IMR-90 (cell line): ENCODE data around the gene CPEB1. TPM values are rescaled to one million over a fixed set of nuclear protein-coding genes. Genes with fewer than 3 reads are reported as not detected.
"Not testable (repeated sequence)": the region's sequence is repeated elsewhere in the genome, so short reads cannot be mapped to it uniquely, and the experiment has no call there.

ENCODE experiments used
- ATAC-seq: fragments of 200-7000 bp; cut with Tn5 transposase; 2 replicates; pipeline ENCODE4 v1.9.1; 2020; ENCODE audit warnings: low read depth, mild to moderate bottlenecking, moderate library complexity
- BruUV-seq: library from RNA; stranded (reverse); fragments of 400-500 nt; replicated peaks from 2 replicates; lab custom pipeline; 2021; lab: Mats Ljungman, UMichigan
- CTCF ChIA-PET: fragments of 300-600 bp; formaldehyde crosslinking; extraction: SDS; loops from one replicate; lab custom pipeline; 2021; ENCODE audit warnings: antibody characterized with exemption; lab: Yijun Ruan, JAX
- POLR2A ChIA-PET: fragments of 300-600 bp; sonication (Branson Sonifier 250); formaldehyde crosslinking; loops from one replicate; lab custom pipeline; 2022; ENCODE audit warnings: antibody characterized with exemption; ENCODE audit not compliant: unreplicated experiment; lab: Charles Lee
- DNase-seq: peaks from one replicate; pipeline ENCODE4 v3.0.0; 2013
- H2AFZ ChIP-seq: replicated peaks from 2 replicates; pipeline ENCODE3; 2013; ENCODE audit warnings: low read length, mild to moderate bottlenecking; ENCODE audit not compliant: poor library complexity
- H2AK5ac ChIP-seq: 2 replicates; pipeline ENCODE4 v1.6.1; 2013; ENCODE audit warnings: low read depth, low read length, inconsistent platforms
- H2AK9ac ChIP-seq: replicated peaks from 2 replicates; pipeline ENCODE3; 2013; ENCODE audit warnings: mild to moderate bottlenecking, low read depth, low read length, moderate library complexity; ENCODE audit not compliant: poor library complexity
- H2BK120ac ChIP-seq: 2 replicates; pipeline ENCODE4 v1.6.1; 2013; ENCODE audit warnings: low read depth, low read length, inconsistent platforms
- H2BK15ac ChIP-seq: 3 replicates; pipeline ENCODE4 v1.6.1; 2013; ENCODE audit warnings: low read depth, low read length, inconsistent platforms
- H2BK20ac ChIP-seq: 2 replicates; pipeline ENCODE4 v1.6.1; 2013; ENCODE audit warnings: low read depth, mild to moderate bottlenecking, inconsistent platforms, low read length, moderate library complexity
- H2BK5ac ChIP-seq: 2 replicates; pipeline ENCODE4 v1.6.1; 2013; ENCODE audit warnings: mild to moderate bottlenecking, low read depth, low read length, inconsistent platforms; ENCODE audit not compliant: poor library complexity, severe bottlenecking
- H3K14ac ChIP-seq: replicated peaks from 2 replicates; pipeline ENCODE4 v1.6.1; 2013; ENCODE audit warnings: low read depth, low read length, inconsistent platforms
- H3K18ac ChIP-seq: 2 replicates; pipeline ENCODE4 v1.6.1; 2013; ENCODE audit warnings: low read depth, low read length, control low read depth
- H3K23ac ChIP-seq: 2 replicates; pipeline ENCODE4 v1.6.1; 2013; ENCODE audit warnings: low read depth, low read length, inconsistent platforms
- H3K27ac ChIP-seq: 2 replicates; pipeline ENCODE4 v1.5.1; 2013; ENCODE audit warnings: mild to moderate bottlenecking, control low read depth, low read length; ENCODE audit not compliant: insufficient read depth
- H3K27me3 ChIP-seq: 2 replicates; pipeline ENCODE4 v1.6.1; 2013; ENCODE audit warnings: low read length; ENCODE audit not compliant: control insufficient read depth, insufficient read depth
- H3K36me3 ChIP-seq: 2 replicates; pipeline ENCODE4 v1.6.1; 2013; ENCODE audit warnings: low read length, mixed read lengths; ENCODE audit not compliant: control insufficient read depth, insufficient read depth
- H3K4ac ChIP-seq: 2 replicates; pipeline ENCODE4 v1.6.1; 2013; ENCODE audit warnings: low read depth, low read length, inconsistent platforms
- H3K4me1 ChIP-seq: 2 replicates; pipeline ENCODE4 v1.6.1; 2013; ENCODE audit warnings: low read length, mixed read lengths; ENCODE audit not compliant: control insufficient read depth, insufficient read depth
- H3K4me2 ChIP-seq: 2 replicates; pipeline ENCODE4 v1.6.1; 2013; ENCODE audit warnings: low read depth, mild to moderate bottlenecking, control low read depth, low read length, moderate library complexity
- H3K4me3 ChIP-seq: 2 replicates; pipeline ENCODE4 v1.5.1; 2013; ENCODE audit warnings: low read depth, mild to moderate bottlenecking, control low read depth, low read length, moderate library complexity; ENCODE audit not compliant: insufficient read depth
- H3K56ac ChIP-seq: 2 replicates; pipeline ENCODE4 v1.6.1; 2013; ENCODE audit warnings: low read length, inconsistent platforms; ENCODE audit not compliant: insufficient read depth; ENCODE audit errors: extremely low read depth
- H3K79me1 ChIP-seq, 2 experiments: 2 replicates each; pipeline ENCODE4 v1.6.1; 2013; ENCODE audit warnings: low read length in 2 of 2, inconsistent platforms in 1 of 2, low read depth in 1 of 2
- H3K9ac ChIP-seq: 2 replicates; pipeline ENCODE4 v1.6.1; 2013; ENCODE audit warnings: low read depth, low read length, control low read depth
- H3K9me1 ChIP-seq: 2 replicates; pipeline ENCODE4 v1.6.1; 2013; ENCODE audit warnings: low read length, inconsistent platforms; ENCODE audit not compliant: insufficient read depth
- H3K9me3 ChIP-seq: 2 replicates; pipeline ENCODE4 v1.6.1; 2013; ENCODE audit warnings: low read length; ENCODE audit not compliant: control insufficient read depth, insufficient read depth
- H4K20me1 ChIP-seq: 2 replicates; pipeline ENCODE4 v1.6.1; 2013; ENCODE audit warnings: low read length, inconsistent platforms; ENCODE audit not compliant: insufficient read depth
- H4K5ac ChIP-seq: 2 replicates; pipeline ENCODE4 v1.6.1; 2013; ENCODE audit warnings: mild to moderate bottlenecking, low read depth, low read length, control low read depth
- H4K8ac ChIP-seq, 2 experiments: 2 replicates each; pipeline ENCODE4 v1.6.1; 2013; ENCODE audit warnings: low read depth in 2 of 2, low read length in 2 of 2, control low read depth in 1 of 2, inconsistent platforms in 1 of 2
- H4K91ac ChIP-seq: 2 replicates; pipeline ENCODE4 v1.6.1; 2013; ENCODE audit warnings: low read depth, low read length, inconsistent platforms; ENCODE audit not compliant: insufficient read depth
- WGBS, 2 experiments: methylation state at CpG; one replicate each; pipeline versions ENCODE4 v1.1.5 to v1.1.7; 2013; ENCODE audit warnings: missing lambda C conversion rate in 2 of 2; ENCODE audit not compliant: insufficient read length in 1 of 2; ENCODE audit errors: extremely low coverage in 2 of 2; 5-methylcytosine and 5-hydroxymethylcytosine counted together
- dilution Hi-C: fragments of 300-500 bp; cut with HindIII; formaldehyde crosslinking; loops from one replicate; pipeline ENCODE4 v1.14.3; 2018; ENCODE audit warnings: low sequenced_read_pairs; ENCODE audit not compliant: unreplicated experiment
- in situ Hi-C: fragments of 300-500 bp; cut with MboI; formaldehyde crosslinking; loops from 3 replicates; pipeline ENCODE4 v1.14.3; 2019; ENCODE audit warnings: low sequenced_read_pairs, inconsistent platforms, mixed read lengths
- intact Hi-C: fragments of 100-400 bp; cut with micrococcal nuclease; formaldehyde crosslinking; loops from 2 replicates; pipeline ENCODE4 v1.10.0; 2022
- polyA plus RNA-seq, 3 experiments: library from polyadenylated mRNA; depleted of rRNA; stranded (reverse); fragments of >200 nt; gene quantifications; 2 replicates each; pipeline ENCODE4 v1.2.3, GENCODE V29; 2012; ENCODE audit warnings: low replicate concordance in 1 of 3
- total RNA-seq: library from RNA; depleted of rRNA; stranded (reverse); fragments of >200 nt; gene quantifications from 2 replicates; pipeline ENCODE4 v1.2.3, GENCODE V29; 2012

The CPEB1 gene
- total and polyA plus RNA-seq, 2 of the 4 experiments (the other 2 are of a cell fraction) = 8.9 to 12.5 TPM

GRCh38 chr15:82534457-82534861, 112.7 kb downstream of the CPEB1 start:
- Histone ChIP-seq H3K79me1 (peaks cover 28 to 44% of the 10 kb centered on the region in 2 experiments), H3K36me3 (peaks cover 45% of the 10 kb centered on the region), H4K20me1 (peaks cover 42% of the 10 kb centered on the region)
- dilution Hi-C loops, POLR2A ChIA-PET, ATAC-seq, H3K23ac ChIP-seq, H2AK9ac ChIP-seq, H3K56ac ChIP-seq, H3K9ac ChIP-seq, H2BK5ac ChIP-seq, H3K4ac ChIP-seq, H2BK20ac ChIP-seq, CTCF ChIA-PET, H3K4me3 ChIP-seq, H4K91ac ChIP-seq, H3K27ac ChIP-seq, BruUV-seq, H3K18ac ChIP-seq, H3K4me2 ChIP-seq, H3K9me3 ChIP-seq, H3K14ac ChIP-seq, H3K9me1 ChIP-seq, H4K5ac ChIP-seq, H2AK5ac ChIP-seq, H2AFZ ChIP-seq, H3K27me3 ChIP-seq, H3K4me1 ChIP-seq, H4K8ac ChIP-seq, intact Hi-C loops, H2BK120ac ChIP-seq, DNase-seq, H2BK15ac ChIP-seq: not testable (repeated sequence)
- no CpG with 5 or more reads among the region's 3 CpGs for WGBS, 2 experiments
- in situ Hi-C loops = loop anchor here (10.0 kb wide), 3 partner anchors 160 to 470 kb away; no protein-coding TSS in a partner anchor
